HuH-7.5 (cell line): ENCODE results near the gene CLUH.

Experiments
- DNase-seq: peaks from one replicate; pipeline ENCODE4 v3.0.0; 2011; ENCODE audit warnings: low spot score

Gene CLUH

GRCh38 chr17:2721603-2722002, 10.0 kb upstream of the CLUH start:
- DNase-seq, result no peak

GRCh38 chr17:2719861-2720260, 8.3 kb upstream of the CLUH start:
- DNase-seq, result no peak

- no peak for DNase-seq
Observed at GRCh38 chr17:2718150-2718938, 6.8 kb upstream of the CLUH start.

GRCh38 chr17:2716649-2717048, 5.1 kb upstream of the CLUH start:
- no peak for DNase-seq

- DNase-seq, result no peak
Observed at GRCh38 chr17:2713881-2714280, 2.3 kb upstream of the CLUH start.

GRCh38 chr17:2712300-2713043, 908 bp upstream of the CLUH start:
- DNase-seq, result no peak

GRCh38 chr17:2710803-2711607, 559 bp downstream of the CLUH start:
- peak; percentile 86 for DNase-seq

- DNase-seq, result no peak
Observed at GRCh38 chr17:2710071-2710802, 1.3 kb downstream of the CLUH start.

GRCh38 chr17:2709183-2709661, 2.3 kb downstream of the CLUH start:
- DNase-seq, result no peak

GRCh38 chr17:2708585-2709182, 2.9 kb downstream of the CLUH start:
- no peak for DNase-seq

- peak; percentile 79 for DNase-seq
Observed at GRCh38 chr17:2707721-2708584, 3.6 kb downstream of the CLUH start.

- DNase-seq, result no peak
Observed at GRCh38 chr17:2706911-2707510, 4.6 kb downstream of the CLUH start.

GRCh38 chr17:2705888-2706795, 5.4 kb downstream of the CLUH start:
- no peak for DNase-seq

GRCh38 chr17:2705263-2705662, 6.3 kb downstream of the CLUH start:
- DNase-seq, result no peak

GRCh38 chr17:2704890-2705248, 6.7 kb downstream of the CLUH start:
- no peak for DNase-seq

GRCh38 chr17:2704031-2704889, 7.3 kb downstream of the CLUH start:
- DNase-seq, result no peak

GRCh38 chr17:2703606-2704005, 8.0 kb downstream of the CLUH start:
- DNase-seq, result no peak

- no peak for DNase-seq
Observed at GRCh38 chr17:2703181-2703580, 8.4 kb downstream of the CLUH start.
